ENCODE measurements around the gene BST1. TPM values are rescaled to one million over a fixed set of nuclear protein-coding genes. Genes with fewer than 3 reads are reported as not detected.

BST1 gene
- total and polyA plus RNA-seq, 10 of the 15 experiments (the other 5 are each of a cell fraction or from before 2014, with no cell fraction given): 0.04 to 0.42 (median 0.11) TPM; not detected in 1

DNA sequence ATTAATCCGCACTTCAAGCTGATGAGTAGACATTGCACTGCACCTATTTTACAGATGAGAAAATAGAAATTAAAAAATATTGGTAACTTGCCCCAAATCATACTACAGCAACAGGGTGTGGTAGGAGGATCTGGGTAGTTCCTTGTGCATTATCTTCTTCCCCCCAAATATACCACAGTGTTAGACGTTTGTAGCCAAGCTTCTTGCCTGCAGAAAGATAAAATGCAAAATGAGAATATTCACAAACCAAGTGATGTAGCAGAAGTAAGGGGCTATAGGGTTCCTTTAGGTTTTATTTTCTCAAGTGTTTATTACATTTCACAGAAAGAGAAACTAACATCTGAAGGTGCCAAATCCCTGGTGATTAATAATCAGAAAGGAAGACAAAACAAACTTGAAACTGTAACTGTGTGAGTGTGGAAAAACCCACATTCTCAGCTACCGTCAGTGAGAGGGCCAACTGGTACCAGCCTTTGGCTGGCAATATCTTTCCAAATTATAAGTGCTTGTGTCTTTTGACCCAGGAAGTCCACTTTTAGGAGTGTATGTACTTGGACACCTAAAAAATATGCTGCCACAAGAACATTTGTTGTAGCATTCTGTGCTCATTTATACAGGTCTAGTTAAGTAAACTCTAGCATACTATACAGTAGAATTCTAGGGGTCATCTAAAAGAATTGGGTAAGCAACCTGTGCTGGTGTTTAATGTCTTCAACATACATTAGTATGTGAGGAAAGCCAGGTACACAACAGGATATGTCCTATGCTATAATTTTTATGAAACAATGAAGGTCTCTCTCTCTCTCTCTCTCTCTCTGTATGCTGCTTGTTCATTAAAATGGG, 68.6 kb downstream of the BST1 start:
- Histone ChIP-seq H3K4me2 (ENCODE audit: control insufficient read depth, insufficient read depth) (peak overlapping the region; percentile 54), H2AFZ (ENCODE audit: control insufficient read depth, low read depth, low read length) (no peak overlapping the region), H3K9ac (ENCODE audit: control insufficient read depth, insufficient read depth, low read length) (no peak overlapping the region), H3K4me1 (ENCODE audit: control insufficient read depth, insufficient read depth, low read length) (peaks cover 37% of the 10 kb centered on the region), H3K27ac (ENCODE audit: control insufficient read depth, insufficient read depth) (peak overlapping the region; percentile 48), H3K36me3 (ENCODE audit: control insufficient read depth in 2 of 2, insufficient read depth in 2 of 2, low read length in 1 of 2) (no peaks in the 10 kb centered on the region), H3K9me3 (replicated peaks; ENCODE audit: control insufficient read depth, insufficient read depth, low read length) (no peaks in the 10 kb centered on the region), H3K4me3 (peak overlapping the region; percentile 30; the same call in 1 of the 2 replicates), H3K27me3 (replicated peaks in 1 of 2; ENCODE audit: control insufficient read depth in 2 of 2, insufficient read depth in 2 of 2, low read length in 1 of 2) (peaks cover 0 to 3% of the 10 kb centered on the region in 2 experiments; a peak in 1 of 4 replicates), H4K20me1 (ENCODE audit: control insufficient read depth, insufficient read depth) (no peaks in the 10 kb centered on the region), H3K79me2 (ENCODE audit: control insufficient read depth, insufficient read depth, low read length) (no peaks in the 10 kb centered on the region)
- ChIA-PET SMC1A (ENCODE audit: uncharacterized antibody, unreplicated experiment) (interaction anchor here (0.8 to 9.7 kb wide), 8 partner anchors 8 to 111 kb away, joined by 3 to 83 read pairs (median 10); no protein-coding TSS in a partner anchor), CTCF (interaction anchor here (1.0 to 4.7 kb wide), 8 partner anchors 9 to 111 kb away, joined by 3 to 34 read pairs (median 4); no protein-coding TSS in a partner anchor), POLR2A (interaction anchor here (0.7 to 2.9 kb wide), 6 partner anchors 10 to 455 kb away, joined by 3 to 28 read pairs (median 4); no protein-coding TSS in a partner anchor), RAD21 (ENCODE audit: unreplicated experiment) (interaction anchor here (0.6 to 2.9 kb wide), 10 partner anchors 8 to 119 kb away, joined by 3 to 20 read pairs (median 4); no protein-coding TSS in a partner anchor)
- 35% methylated on average over 3 of the region's 3 CpGs for WGBS (ENCODE audit: insufficient coverage, insufficient replicate concordance, low lambda C conversion rate, missing lambda C conversion rate)
- in situ Hi-C loops (cut with MboI) (no loop called here), intact Hi-C loops (cut with micrococcal nuclease; ENCODE audit: unreplicated experiment) (loop anchor here (10.0 kb wide), 3 partner anchors 117 to 767 kb away; partner anchors contain the start of genes CPEB2 and FBXL5)
- no TSS peak for BruUV-seq (replicated peaks)
- DNase-seq (ENCODE audit: low read depth, low spot score): peak; percentile 65
- no peak for FAIRE-seq
- peak; percentile 90 for ATAC-seq
- TF ChIP-seq, protein P1, sequence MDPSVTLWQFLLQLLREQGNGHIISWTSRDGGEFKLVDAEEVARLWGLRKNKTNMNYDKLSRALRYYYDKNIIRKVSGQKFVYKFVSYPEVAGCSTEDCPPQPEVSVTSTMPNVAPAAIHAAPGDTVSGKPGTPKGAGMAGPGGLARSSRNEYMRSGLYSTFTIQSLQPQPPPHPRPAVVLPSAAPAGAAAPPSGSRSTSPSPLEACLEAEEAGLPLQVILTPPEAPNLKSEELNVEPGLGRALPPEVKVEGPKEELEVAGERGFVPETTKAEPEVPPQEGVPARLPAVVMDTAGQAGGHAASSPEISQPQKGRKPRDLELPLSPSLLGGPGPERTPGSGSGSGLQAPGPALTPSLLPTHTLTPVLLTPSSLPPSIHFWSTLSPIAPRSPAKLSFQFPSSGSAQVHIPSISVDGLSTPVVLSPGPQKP (IDR thresholded peaks at IDR 0.05; ENCODE audit: low read depth, low read length): no peak
- TF ChIP-seq ZNF384 (IDR thresholded peaks at IDR 0.05; ENCODE audit: borderline replicate concordance, low read depth, low read length) (no peak), ZNF622 (IDR thresholded peaks at IDR 0.05) (no peak), NR2F1 (conservative IDR thresholded peaks at IDR 0.05) (no peak; the same call in 1 of the 2 replicates), PKNOX1 (IDR thresholded peaks at IDR 0.05) (peak; percentile 62; the same call in 1 of the 2 replicates), MYB (IDR thresholded peaks at IDR 0.05; ENCODE audit: borderline replicate concordance, low read depth, low read length) (no peak), HDAC6 (IDR thresholded peaks at IDR 0.05; ENCODE audit: unreplicated experiment) (no peak), NFXL1 (IDR thresholded peaks at IDR 0.05; ENCODE audit: borderline replicate concordance) (no peak), POU2F2 (IDR thresholded peaks at IDR 0.05; ENCODE audit: borderline replicate concordance, low read depth, low read length) (no peak), CREM (IDR thresholded peaks at IDR 0.05; ENCODE audit: low read depth) (0 out of 2 replicates have a peak, but pooled peaks have one; percentile 47), SMAD1 (IDR thresholded peaks at IDR 0.05; ENCODE audit: low read depth, partially characterized antibody) (no peak), CEBPZ (IDR thresholded peaks at IDR 0.05; ENCODE audit: low read depth, low read length) (no peak), HDGF (IDR thresholded peaks at IDR 0.05) (no peak), CREB1 (IDR thresholded peaks at IDR 0.05; ENCODE audit: low read depth) (no peak), POLR2AphosphoS2 (IDR thresholded peaks at IDR 0.05; ENCODE audit: low read depth, low read length) (no peak), IRF3 (IDR thresholded peaks at IDR 0.05) (no peak)
